ACHN (cell line): ENCODE results near the gene CYB5A.
A peak's percentile ranks its signal among the peaks of the same experiment; 100 is the strongest.

Source experiments
- DNase-seq: peaks from one replicate; pipeline ENCODE4 v3.0.0-alpha.2; 2015
- in situ Hi-C: cut with HindIII; loops from 2 replicates; pipeline ENCODE4 v1.10.0; 2017; ENCODE audit warnings: low sequenced_read_pairs, low pct_ligation_motif_present, low pct_unique_long_range_greater_than_20kb

Gene CYB5A

GRCh38 chr18:74230922-74231714 lies 60.6 kb downstream of the CYB5A start:
- in situ Hi-C loops: no loop called here

GRCh38 chr18:74229891-74230290 lies 61.9 kb downstream of the CYB5A start:
- DNase-seq: no peak
- in situ Hi-C loops: no loop called here

More at GRCh38 chr18:74230922-74231714, 60.6 kb downstream of the CYB5A start:
- DNase-seq: no peak

- in situ Hi-C loops: no loop called here
- DNase-seq: no peak
Observed at GRCh38 chr18:74229005-74229404, 62.8 kb downstream of the CYB5A start.

GRCh38 chr18:74228312-74228711 lies 63.5 kb downstream of the CYB5A start:
- in situ Hi-C loops: no loop called here
- no peak for DNase-seq

- DNase-seq: no peak
- in situ Hi-C loops: no loop called here
Observed at GRCh38 chr18:74226666-74227065, 65.1 kb downstream of the CYB5A start.

- no peak for DNase-seq
- in situ Hi-C loops: no loop called here
Observed at GRCh38 chr18:74226156-74226555, 65.6 kb downstream of the CYB5A start.

GRCh38 chr18:74225193-74225840 lies 66.4 kb downstream of the CYB5A start:
- in situ Hi-C loops: no loop called here

GRCh38 chr18:74222710-74223494 lies 68.9 kb downstream of the CYB5A start:
- no peak for DNase-seq
- in situ Hi-C loops: no loop called here

More at GRCh38 chr18:74225193-74225840, 66.4 kb downstream of the CYB5A start:
- DNase-seq: no peak

- in situ Hi-C loops: no loop called here
- DNase-seq: no peak
Observed at GRCh38 chr18:74221081-74221480, 70.7 kb downstream of the CYB5A start.

- in situ Hi-C loops: no loop called here
- DNase-seq: no peak
Observed at GRCh38 chr18:74219056-74219455, 72.7 kb downstream of the CYB5A start.

- in situ Hi-C loops: no loop called here
Observed at GRCh38 chr18:74217476-74218143, 74.2 kb downstream of the CYB5A start.

GRCh38 chr18:74216661-74217110 lies 75.1 kb downstream of the CYB5A start:
- in situ Hi-C loops: no loop called here
- no peak for DNase-seq

More at GRCh38 chr18:74217476-74218143, 74.2 kb downstream of the CYB5A start:
- DNase-seq: no peak

- DNase-seq: no peak
- in situ Hi-C loops: no loop called here
Observed at GRCh38 chr18:74215863-74216262, 75.9 kb downstream of the CYB5A start.

- DNase-seq: no peak
- in situ Hi-C loops: no loop called here
Observed at GRCh38 chr18:74213429-74213828, 78.3 kb downstream of the CYB5A start.

GRCh38 chr18:74204526-74205152 lies 87.1 kb downstream of the CYB5A start:
- DNase-seq: peak; percentile 3

GRCh38 chr18:74203811-74204210 lies 88.0 kb downstream of the CYB5A start:
- no peak for DNase-seq
- in situ Hi-C loops: no loop called here

More at GRCh38 chr18:74204526-74205152, 87.1 kb downstream of the CYB5A start:
- in situ Hi-C loops: no loop called here
